OCI-LY7 (cell line): ENCODE data around the gene POLA1. TPM values are rescaled to one million over a fixed set of nuclear protein-coding genes. Genes with fewer than 3 reads are reported as not detected.

Source experiments
- BruUV-seq: library from RNA; stranded (reverse); fragments of 400-500 nt; replicated peaks from 2 replicates; lab custom pipeline; 2021; lab: Mats Ljungman, UMichigan
- CTCF ChIA-PET: fragments of 300-600 bp; sonication (Branson Sonifier 250); formaldehyde crosslinking; loops from one replicate; lab custom pipeline; 2022; ENCODE audit warnings: antibody characterized with exemption; ENCODE audit not compliant: unreplicated experiment; lab: Charles Lee
- POLR2A ChIA-PET: fragments of 300-600 bp; sonication (Branson Sonifier 250); formaldehyde crosslinking; loops from one replicate; lab custom pipeline; 2022; ENCODE audit warnings: antibody characterized with exemption; lab: Charles Lee
- DNase-seq: peaks from one replicate; pipeline ENCODE4 v3.0.0-alpha.2; 2015; ENCODE audit warnings: low spot score
- H2AFZ ChIP-seq: fragments of 200-600 bp; sonication (generic), shearing (Covaris generic); 2 replicates; pipeline ENCODE4 v1.6.1; 2014; ENCODE audit warnings: mild to moderate bottlenecking, antibody characterized with exemption, low read length, moderate library complexity
- H3K27ac ChIP-seq: fragments of 200-600 bp; sonication (generic); 2 replicates; pipeline ENCODE4 v1.5.1; 2014; ENCODE audit warnings: mixed run types, low read depth, mild to moderate bottlenecking, moderate library complexity, low read length, inconsistent platforms; ENCODE audit not compliant: poor library complexity, severe bottlenecking
- H3K36me3 ChIP-seq: fragments of 200-600 bp; sonication (generic); 2 replicates; pipeline ENCODE4 v1.6.1; 2014; ENCODE audit warnings: mild to moderate bottlenecking, antibody characterized with exemption, low read length, moderate library complexity, mixed read lengths; ENCODE audit not compliant: insufficient read depth
- H3K4me1 ChIP-seq: fragments of 200-600 bp; sonication (generic); 2 replicates; pipeline ENCODE4 v1.5.1; 2014; ENCODE audit warnings: mild to moderate bottlenecking, low read length; ENCODE audit not compliant: insufficient read depth, poor library complexity, severe bottlenecking
- H3K4me2 ChIP-seq: fragments of 200-600 bp; sonication (generic); 2 replicates; pipeline ENCODE4 v1.6.1; 2014; ENCODE audit warnings: mild to moderate bottlenecking, low read length
- H3K4me3 ChIP-seq: fragments of 200-600 bp; sonication (generic); 2 replicates; pipeline ENCODE4 v1.5.1; 2014; ENCODE audit warnings: mild to moderate bottlenecking, low read depth, low read length; ENCODE audit not compliant: poor library complexity, severe bottlenecking
- H3K79me2 ChIP-seq: fragments of 200-600 bp; sonication (generic); 2 replicates; pipeline ENCODE4 v1.6.1; 2016; ENCODE audit warnings: low read depth, mild to moderate bottlenecking, low read length, moderate library complexity, mixed read lengths; ENCODE audit not compliant: insufficient read depth
- H3K9me2 ChIP-seq: fragments of 200-600 bp; sonication (generic); 2 replicates; pipeline ENCODE4 v1.6.1; 2016; ENCODE audit warnings: mild to moderate bottlenecking, low read length, mixed read lengths; ENCODE audit not compliant: insufficient read depth
- H3K9me3 ChIP-seq: fragments of 200-600 bp; sonication (generic); 2 replicates; pipeline ENCODE4 v1.6.1; 2014; ENCODE audit warnings: mild to moderate bottlenecking, mixed run types, low read length, mixed read lengths
- H4K20me1 ChIP-seq: fragments of 200-600 bp; sonication (generic); 2 replicates; pipeline ENCODE4 v1.6.1; 2014; ENCODE audit warnings: mild to moderate bottlenecking, antibody characterized with exemption, low read length, moderate library complexity, mixed read lengths; ENCODE audit not compliant: insufficient read depth
- EZH2phosphoT487 ChIP-seq: fragments of 200-600 bp; sonication (generic); IDR thresholded peaks from 2 replicates; pipeline ENCODE4 v1.6.1; 2018; ENCODE audit warnings: low read depth, borderline replicate concordance, mild to moderate bottlenecking, mixed run types, antibody characterized with exemption, low read length, moderate library complexity, mixed read lengths
- intact Hi-C: fragments of 100-400 bp; cut with micrococcal nuclease; formaldehyde crosslinking; loops from one replicate; pipeline ENCODE4 v1.10.0; 2022; ENCODE audit not compliant: unreplicated experiment
- total RNA-seq, 2 experiments: library from RNA; depleted of rRNA in 1 of 2; stranded (reverse); fragments of >200 nt in 1 of 2; shearing (Covaris generic) in 1 of 2; gene quantifications; 2 replicates each; pipeline ENCODE4 v1.2.3, GENCODE V29; 2014 to 2022
- TF ChIP-seq, protein P1 (sequence below): fragments of 200-600 bp; sonication (generic); conservative IDR thresholded peaks from 2 replicates; pipeline ENCODE4 v1.5.1; 2014; ENCODE audit warnings: mild to moderate bottlenecking, antibody characterized with exemption, low read length, moderate library complexity, mixed read lengths

Gene POLA1
- total RNA-seq, 2 experiments from 2014 or later, result 58.0 to 65.1 TPM

DNA sequence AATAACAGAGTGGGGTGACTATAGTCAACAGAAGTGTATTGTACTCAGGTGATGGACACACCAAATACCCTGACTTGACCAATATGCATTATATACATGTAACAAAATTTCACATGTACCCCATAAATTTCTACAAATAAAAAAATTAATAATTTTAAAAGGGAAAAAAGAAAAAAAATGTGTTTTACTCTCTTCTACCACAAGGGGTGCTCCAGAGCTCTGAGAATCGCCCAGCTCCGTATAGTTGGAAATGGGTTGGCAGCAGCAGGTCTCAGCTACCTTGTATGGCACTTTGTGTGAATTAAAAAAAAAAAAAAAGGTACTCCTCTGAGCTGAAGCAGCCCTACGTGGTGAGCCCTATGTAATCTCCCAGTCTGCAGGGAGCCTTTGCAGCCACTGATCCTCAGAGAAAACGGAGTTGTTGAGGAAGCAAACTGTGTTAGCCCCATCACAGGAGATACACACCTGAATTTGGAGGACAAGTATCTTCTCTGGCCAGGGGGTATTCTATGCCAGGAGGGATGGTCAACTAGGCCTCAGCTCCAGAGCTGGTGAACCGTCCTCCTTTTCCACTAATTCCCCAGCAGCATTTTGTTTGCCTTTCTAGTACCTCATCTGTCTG is 17.2 kb upstream of the POLA1 start:
- TF ChIP-seq, protein P1, sequence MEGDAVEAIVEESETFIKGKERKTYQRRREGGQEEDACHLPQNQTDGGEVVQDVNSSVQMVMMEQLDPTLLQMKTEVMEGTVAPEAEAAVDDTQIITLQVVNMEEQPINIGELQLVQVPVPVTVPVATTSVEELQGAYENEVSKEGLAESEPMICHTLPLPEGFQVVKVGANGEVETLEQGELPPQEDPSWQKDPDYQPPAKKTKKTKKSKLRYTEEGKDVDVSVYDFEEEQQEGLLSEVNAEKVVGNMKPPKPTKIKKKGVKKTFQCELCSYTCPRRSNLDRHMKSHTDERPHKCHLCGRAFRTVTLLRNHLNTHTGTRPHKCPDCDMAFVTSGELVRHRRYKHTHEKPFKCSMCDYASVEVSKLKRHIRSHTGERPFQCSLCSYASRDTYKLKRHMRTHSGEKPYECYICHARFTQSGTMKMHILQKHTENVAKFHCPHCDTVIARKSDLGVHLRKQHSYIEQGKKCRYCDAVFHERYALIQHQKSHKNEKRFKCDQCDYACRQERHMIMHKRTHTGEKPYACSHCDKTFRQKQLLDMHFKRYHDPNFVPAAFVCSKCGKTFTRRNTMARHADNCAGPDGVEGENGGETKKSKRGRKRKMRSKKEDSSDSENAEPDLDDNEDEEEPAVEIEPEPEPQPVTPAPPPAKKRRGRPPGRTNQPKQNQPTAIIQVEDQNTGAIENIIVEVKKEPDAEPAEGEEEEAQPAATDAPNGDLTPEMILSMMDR, result peak; percentile 67
- TF ChIP-seq EZH2phosphoT487, result no peak
- Histone ChIP-seq H3K9me3 (no peaks in the 10 kb centered on the region), H2AFZ (no peak overlapping the region), H3K27ac (no peak overlapping the region), H3K4me1 (no peaks in the 10 kb centered on the region), H3K9me2 (no peaks in the 10 kb centered on the region), H3K4me2 (no peak overlapping the region), H3K4me3 (no peak overlapping the region), H4K20me1 (no peaks in the 10 kb centered on the region), H3K79me2 (no peaks in the 10 kb centered on the region), H3K36me3 (no peaks in the 10 kb centered on the region)
- peak; percentile 37 for DNase-seq
- no TSS peak for BruUV-seq
- CTCF ChIA-PET, result interaction anchor here (1.0 kb wide), 1 partner anchor 44 kb away, joined by 3 read pairs; no protein-coding TSS in a partner anchor
- intact Hi-C loops, result no loop called here
- POLR2A ChIA-PET, result interaction anchor here (0.6 kb wide), 1 partner anchor 77 kb away, joined by 3 read pairs; no protein-coding TSS in a partner anchor

DNA sequence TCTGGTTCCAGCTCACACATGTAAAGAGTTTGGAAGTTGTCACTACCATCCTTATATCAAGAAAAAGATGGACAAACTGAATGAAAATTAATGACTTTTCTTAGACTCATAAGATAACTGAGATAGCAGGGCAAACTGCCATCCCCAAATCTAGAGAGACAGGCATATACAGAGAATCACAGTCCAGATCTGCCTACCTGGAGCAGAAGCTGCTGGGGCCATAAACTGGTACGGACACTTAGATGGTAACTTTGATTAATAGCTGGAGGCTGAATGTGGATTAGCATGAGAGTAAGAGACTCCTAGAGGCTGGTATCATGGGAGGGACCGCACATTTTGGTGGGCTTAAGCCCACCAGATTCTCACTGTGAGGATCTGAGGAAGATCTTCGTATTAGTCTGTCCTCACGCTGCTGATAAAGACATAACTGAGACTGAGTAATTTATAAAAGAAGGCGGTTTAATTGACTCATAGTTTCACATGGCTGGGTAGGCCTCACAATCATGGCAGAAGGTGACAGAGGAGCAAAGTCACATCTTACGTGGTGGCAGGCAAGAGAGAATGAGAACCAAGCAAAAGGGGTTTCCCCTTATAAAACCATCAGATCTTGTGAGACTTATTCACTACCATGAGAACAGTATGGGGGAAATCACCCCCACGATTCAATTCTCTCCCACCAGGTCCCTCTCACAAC is 10.8 kb upstream of the POLA1 start:
- Histone ChIP-seq H3K4me3 (no peak overlapping the region), H2AFZ (no peak overlapping the region), H3K9me2 (no peaks in the 10 kb centered on the region), H3K4me1 (no peaks in the 10 kb centered on the region), H3K4me2 (no peak overlapping the region), H3K27ac (no peak overlapping the region), H3K9me3 (no peaks in the 10 kb centered on the region), H4K20me1 (no peaks in the 10 kb centered on the region), H3K36me3 (no peaks in the 10 kb centered on the region), H3K79me2 (no peaks in the 10 kb centered on the region)
- intact Hi-C loops, result no loop called here
- no TSS peak for BruUV-seq
- ChIA-PET POLR2A (no interaction called here), CTCF (no interaction called here)
- TF ChIP-seq EZH2phosphoT487, result no peak
- TF ChIP-seq, protein P1, result no peak
- DNase-seq, result no peak

DNA sequence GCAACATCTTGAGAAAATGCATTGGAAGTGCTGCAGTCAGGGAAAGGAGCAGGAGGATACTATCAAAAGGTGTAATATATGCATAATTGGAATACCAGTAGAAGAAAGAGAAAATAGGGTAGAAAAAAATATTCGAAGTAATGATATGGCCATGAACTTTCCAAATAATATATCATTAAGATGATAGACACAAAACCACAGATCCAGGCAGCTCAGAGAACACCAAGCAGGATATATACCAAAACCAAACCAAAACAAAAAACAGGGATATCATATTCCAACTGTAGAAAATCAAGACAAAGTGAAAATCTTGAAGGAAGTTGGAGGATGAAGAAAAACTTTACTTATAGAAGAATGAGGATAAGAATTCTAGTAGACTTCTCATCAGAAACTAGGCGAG is 9.7 kb upstream of the POLA1 start:
- Histone ChIP-seq H4K20me1 (no peaks in the 10 kb centered on the region), H3K36me3 (no peaks in the 10 kb centered on the region), H3K9me3 (no peaks in the 10 kb centered on the region), H3K9me2 (no peaks in the 10 kb centered on the region), H2AFZ (no peak overlapping the region), H3K4me1 (no peaks in the 10 kb centered on the region), H3K79me2 (no peaks in the 10 kb centered on the region), H3K27ac (no peak overlapping the region), H3K4me3 (no peak overlapping the region), H3K4me2 (no peak overlapping the region)
- POLR2A ChIA-PET, result no interaction called here
- TF ChIP-seq EZH2phosphoT487, result no peak
- TF ChIP-seq, protein P1, result no peak
- DNase-seq, result no peak
- CTCF ChIA-PET, result no interaction called here
- no TSS peak for BruUV-seq
- intact Hi-C loops, result no loop called here
